T-cell (primary cell): Measurements from ENCODE around the gene KLK10. TPM values are rescaled to one million over a fixed set of nuclear protein-coding genes. Genes with fewer than 3 reads are reported as not detected.

Experiments
- ATAC-seq, 4 experiments: fragments of 200-7000 bp in 3 of 4; fragments of 150-1000 bp in 1 of 4; cut with Tn5 transposase; replicated peaks in 1 of 4; 1 replicate in 3 of 4; 2 replicates in 1 of 4; pipeline ENCODE4 v1.10.0; 2021; ENCODE audit warnings: moderate library complexity in 3 of 4, mild to moderate bottlenecking in 2 of 4, moderate number of reproducible peaks in 1 of 4
- CTCF ChIA-PET, 2 donors: fragments of 300-600 bp; sonication (Branson Sonifier 250); formaldehyde crosslinking; loops; one replicate each; lab custom pipeline; 2022; ENCODE audit warnings: antibody characterized with exemption in 2 of 2; lab: Charles Lee
- POLR2A ChIA-PET, 2 donors: fragments of 300-600 bp; sonication (Branson Sonifier 250); formaldehyde crosslinking; loops; one replicate each; lab custom pipeline; 2022; ENCODE audit warnings: antibody characterized with exemption in 2 of 2; lab: Charles Lee
- DNase-seq, 35 experiments: peaks; one replicate each; pipeline versions ENCODE4 v3.0.0 to v3.0.0-alpha.2; 2013 to 2023
- H3K27ac ChIP-seq: one replicate; pipeline ENCODE4 v1.5.1; 2013; ENCODE audit warnings: low read length
- H3K27me3 ChIP-seq, 2 experiments: replicated peaks in 1 of 2; 1 replicate in 1 of 2; 2 replicates in 1 of 2; pipeline versions ENCODE4 v1.6.1 to v1.7.0; 2013; ENCODE audit warnings: low read length in 1 of 2, mixed read lengths in 1 of 2; ENCODE audit not compliant: control insufficient read depth in 2 of 2, insufficient read depth in 2 of 2; ENCODE audit errors: extremely low read depth in 1 of 2
- H3K36me3 ChIP-seq, 2 donors: 1 replicate in 1 of 2; 2 replicates in 1 of 2; pipeline versions ENCODE4 v1.6.1 to v1.7.0; 2013; ENCODE audit warnings: low read length in 1 of 2; ENCODE audit not compliant: control insufficient read depth in 2 of 2, insufficient read depth in 1 of 2; ENCODE audit errors: extremely low read depth in 1 of 2
- H3K4me1 ChIP-seq, 2 experiments: 1 replicate in 1 of 2; 2 replicates in 1 of 2; pipeline versions ENCODE4 v1.6.1 to v1.7.0; 2013; ENCODE audit warnings: low read length in 2 of 2, mixed read lengths in 1 of 2; ENCODE audit not compliant: insufficient read depth in 2 of 2, control insufficient read depth in 1 of 2; ENCODE audit errors: extremely low read depth in 1 of 2
- H3K4me3 ChIP-seq, 2 donors: 1 replicate in 1 of 2; 2 replicates in 1 of 2; pipeline versions ENCODE4 v1.5.1 to v1.7.0; 2013; ENCODE audit warnings: mild to moderate bottlenecking in 2 of 2, low read length in 1 of 2, moderate library complexity in 1 of 2; ENCODE audit not compliant: control insufficient read depth in 1 of 2; ENCODE audit errors: extremely low read depth in 1 of 2
- H3K9me3 ChIP-seq: 2 replicates; pipeline ENCODE4 v1.7.0; 2013
- H3K27ac Mint-ChIP-seq, 2 donors: one replicate each; pipeline ENCODE4 v1.8.0; 2020 to 2021; ENCODE audit warnings: mild to moderate bottlenecking in 2 of 2, mixed read lengths in 2 of 2
- H3K27me3 Mint-ChIP-seq, 2 donors: one replicate each; pipeline ENCODE4 v1.8.0; 2021 to 2022; ENCODE audit warnings: mixed read lengths in 2 of 2
- H3K36me3 Mint-ChIP-seq: one replicate; pipeline ENCODE4 v1.8.0; 2021; ENCODE audit warnings: mixed read lengths
- H3K4me1 Mint-ChIP-seq, 3 donors: one replicate each; pipeline ENCODE4 v1.8.0; 2020 to 2022; ENCODE audit warnings: mixed read lengths in 3 of 3, mild to moderate bottlenecking in 1 of 3
- H3K4me3 Mint-ChIP-seq, 3 donors: one replicate each; pipeline ENCODE4 v1.8.0; 2020 to 2022; ENCODE audit warnings: mild to moderate bottlenecking in 3 of 3, mixed read lengths in 3 of 3, moderate library complexity in 3 of 3
- H3K9me3 Mint-ChIP-seq, 3 donors: one replicate each; pipeline ENCODE4 v1.8.0; 2020 to 2022; ENCODE audit warnings: mixed read lengths in 3 of 3
- WGBS: methylation state at CpG from one replicate; pipeline ENCODE4 v1.1.5; 2013; ENCODE audit warnings: missing lambda C conversion rate; ENCODE audit not compliant: insufficient coverage; 5-methylcytosine and 5-hydroxymethylcytosine counted together
- total RNA-seq, 35 experiments: library from RNA in 6 of 35; stranded (reverse) in 6 of 35; fragments of 120-200 nt in 1 of 35; gene quantifications; one replicate each; pipeline versions ENCODE4 v1.2.1 to v1.2.4 and lab custom pipeline; 2013 to 2026

Gene KLK10
- total RNA-seq, 5 donors from 2014 or later (not counting 1 experiment from before 2014, with no cell fraction given): not detected

GRCh38 chr19:51009061-51009891 is 10.2 kb downstream of the KLK10 start:
- no peaks in the 10 kb centered on the region for H3K4me1 Mint-ChIP-seq
- no peaks in the 10 kb centered on the region for H3K9me3 Mint-ChIP-seq
- CTCF ChIA-PET: no interaction called here
- Histone ChIP-seq H3K4me1 (no peaks in the 10 kb centered on the region), H3K27ac (no peak overlapping the region), H3K36me3 (no peaks in the 10 kb centered on the region), H3K27me3 (peaks cover 0 to 44% of the 10 kb centered on the region in 2 experiments), H3K9me3 (no peaks in the 10 kb centered on the region), H3K4me3 (no peak overlapping the region)
- 58% methylated on average over 3 of the region's 19 CpGs for WGBS
- H3K4me3 Mint-ChIP-seq: no peak overlapping the region
- H3K27ac Mint-ChIP-seq: no peak overlapping the region
- DNase-seq (no peak), ATAC-seq (no peak)
- POLR2A ChIA-PET: no interaction called here
- H3K27me3 Mint-ChIP-seq: peaks cover 23 to 53% of the 10 kb centered on the region in 2 donors
- H3K36me3 Mint-ChIP-seq: no peaks in the 10 kb centered on the region

- Mint-ChIP-seq H3K4me3 (no peak overlapping the region), H3K27me3 (peaks cover 25 to 50% of the 10 kb centered on the region in 2 donors), H3K27ac (no peak overlapping the region), H3K36me3 (no peaks in the 10 kb centered on the region), H3K4me1 (peaks cover 0 to 1% (median 0%) of the 10 kb centered on the region in 3 donors), H3K9me3 (no peaks in the 10 kb centered on the region)
- H3K4me1 ChIP-seq: no peaks in the 10 kb centered on the region
- no CpG with 5 or more reads among the region's 3 CpGs for WGBS
- no peak overlapping the region for H3K27ac ChIP-seq
- CTCF ChIA-PET: interaction anchor here in 1 of 2 donors (0.6 to 0.7 kb wide), 2 partner anchors 35 to 414 kb away, joined by 3 read pairs; no protein-coding TSS in a partner anchor
- no peak for DNase-seq
- H3K9me3 ChIP-seq: no peaks in the 10 kb centered on the region
- no peak overlapping the region for H3K4me3 ChIP-seq
- POLR2A ChIA-PET: no interaction called here
- ATAC-seq: no peak
- H3K36me3 ChIP-seq: no peaks in the 10 kb centered on the region
- H3K27me3 ChIP-seq: peaks cover 0 to 40% of the 10 kb centered on the region in 2 experiments
Observed at GRCh38 chr19:51007488-51007887, 12.0 kb downstream of the KLK10 start.

- peaks cover 30 to 57% of the 10 kb centered on the region in 2 donors for H3K27me3 Mint-ChIP-seq
- WGBS: 53% methylated on average over 7 of the region's 8 CpGs
- H3K27me3 ChIP-seq: peaks cover 0 to 51% of the 10 kb centered on the region in 2 experiments
- ChIA-PET POLR2A (no interaction called here), CTCF (no interaction called here)
- DNase-seq (no peak), ATAC-seq (no peak)
- no peak overlapping the region for H3K4me3 ChIP-seq
- H3K4me3 Mint-ChIP-seq: no peak overlapping the region
- no peaks in the 10 kb centered on the region for H3K9me3 ChIP-seq
- no peaks in the 10 kb centered on the region for H3K9me3 Mint-ChIP-seq
- no peaks in the 10 kb centered on the region for H3K4me1 ChIP-seq
- H3K4me1 Mint-ChIP-seq: peaks cover 0 to 3% (median 0%) of the 10 kb centered on the region in 3 donors
- no peaks in the 10 kb centered on the region for H3K36me3 ChIP-seq
- no peaks in the 10 kb centered on the region for H3K36me3 Mint-ChIP-seq
- no peak overlapping the region for H3K27ac Mint-ChIP-seq
- no peak overlapping the region for H3K27ac ChIP-seq
Observed at GRCh38 chr19:51006406-51006805, 13.1 kb downstream of the KLK10 start.

- Mint-ChIP-seq H3K27me3 (peaks cover 29 to 57% of the 10 kb centered on the region in 2 donors), H3K9me3 (no peaks in the 10 kb centered on the region), H3K27ac (no peak overlapping the region), H3K36me3 (no peaks in the 10 kb centered on the region), H3K4me1 (peaks cover 0 to 3% (median 0%) of the 10 kb centered on the region in 3 donors), H3K4me3 (no peak overlapping the region)
- ATAC-seq (no peak), DNase-seq (no peak)
- Histone ChIP-seq H3K27me3 (peaks cover 0 to 58% of the 10 kb centered on the region in 2 experiments), H3K27ac (no peak overlapping the region), H3K4me1 (no peaks in the 10 kb centered on the region), H3K36me3 (no peaks in the 10 kb centered on the region), H3K4me3 (no peak overlapping the region), H3K9me3 (no peaks in the 10 kb centered on the region)
- WGBS: no CpG with 5 or more reads among the region's 1 CpG
- POLR2A ChIA-PET: no interaction called here
- CTCF ChIA-PET: no interaction called here
Observed at GRCh38 chr19:51005248-51005647, 14.3 kb downstream of the KLK10 start.

GRCh38 chr19:51003316-51003715 is 16.2 kb downstream of the KLK10 start:
- Mint-ChIP-seq H3K36me3 (no peaks in the 10 kb centered on the region), H3K27ac (no peak overlapping the region), H3K9me3 (no peaks in the 10 kb centered on the region), H3K4me1 (peaks cover 0 to 3% (median 0%) of the 10 kb centered on the region in 3 donors), H3K27me3 (peaks cover 22 to 59% of the 10 kb centered on the region in 2 donors), H3K4me3 (no peak overlapping the region)
- Histone ChIP-seq H3K4me3 (no peak overlapping the region), H3K27me3 (peaks cover 0 to 56% of the 10 kb centered on the region in 2 experiments), H3K9me3 (no peaks in the 10 kb centered on the region), H3K4me1 (no peaks in the 10 kb centered on the region), H3K36me3 (no peaks in the 10 kb centered on the region), H3K27ac (no peak overlapping the region)
- DNase-seq: no peak
- no peak for ATAC-seq
- 52% methylated on average over 7 of the region's 7 CpGs for WGBS
- ChIA-PET CTCF (no interaction called here), POLR2A (no interaction called here)

GRCh38 chr19:51002542-51003311 is 16.8 kb downstream of the KLK10 start:
- no peak overlapping the region for H3K27ac ChIP-seq
- 76% methylated on average over 42 of the region's 42 CpGs for whole genome bisulfite sequencing
- H3K4me3 ChIP-seq: peak overlapping the region in 1 of 2 donors; percentile 6
- Mint-ChIP-seq H3K27ac (no peak overlapping the region), H3K4me3 (no peak overlapping the region), H3K4me1 (peaks cover 0 to 3% (median 0%) of the 10 kb centered on the region in 3 donors), H3K9me3 (no peaks in the 10 kb centered on the region), H3K36me3 (no peaks in the 10 kb centered on the region), H3K27me3 (peaks cover 26 to 63% of the 10 kb centered on the region in 2 donors)
- ATAC-seq (no peak), DNase-seq (peak in 6 of 35 experiments; percentile 3 to 18 (median 9))
- H3K9me3 ChIP-seq: no peaks in the 10 kb centered on the region
- no peaks in the 10 kb centered on the region for H3K4me1 ChIP-seq
- ChIA-PET CTCF (no interaction called here), POLR2A (no interaction called here)
- H3K36me3 ChIP-seq: no peaks in the 10 kb centered on the region
- H3K27me3 ChIP-seq: peaks cover 0 to 59% of the 10 kb centered on the region in 2 experiments
